PC-3 (cell line): ENCODE data around the gene COQ8A. TPM values are rescaled to one million over a fixed set of nuclear protein-coding genes. Genes with fewer than 3 reads are reported as not detected.

Experiments
- ATAC-seq: fragments of 200-7000 bp; cut with Tn5 transposase; 2 replicates; pipeline ENCODE4 v1.9.1; 2020; ENCODE audit warnings: mild to moderate bottlenecking, moderate library complexity
- BruUV-seq: library from RNA; stranded (reverse); fragments of 400-500 nt; replicated peaks from 2 replicates; lab custom pipeline; 2021; lab: Mats Ljungman, UMichigan
- CTCF ChIA-PET: fragments of 300-600 bp; sonication (Branson Sonifier 250); formaldehyde crosslinking; loops from one replicate; lab custom pipeline; 2022; ENCODE audit warnings: antibody characterized with exemption; lab: Charles Lee
- POLR2A ChIA-PET: fragments of 300-600 bp; sonication (Branson Sonifier 250); formaldehyde crosslinking; loops from one replicate; lab custom pipeline; 2022; ENCODE audit warnings: antibody characterized with exemption; ENCODE audit not compliant: unreplicated experiment; lab: Charles Lee
- DNase-seq: peaks from one replicate; pipeline ENCODE4 v3.0.0-alpha.2; 2015
- H2AFZ ChIP-seq: fragments of 300-600 bp; sonication (generic); 2 replicates; pipeline ENCODE4 v1.6.0; 2016; ENCODE audit warnings: antibody characterized with exemption, low read length
- H3F3A ChIP-seq: fragments of 300-600 bp; sonication (generic); one replicate; pipeline ENCODE4 v1.6.0; 2017; ENCODE audit warnings: antibody characterized with exemption, low read length, control low read depth, mild to moderate bottlenecking; ENCODE audit not compliant: unreplicated experiment
- H3K27ac ChIP-seq: fragments of 300-600 bp; sonication (generic); 2 replicates; pipeline ENCODE4 v1.5.1; 2016; ENCODE audit warnings: mild to moderate bottlenecking, low read length
- H3K27me3 ChIP-seq: fragments of 300-600 bp; sonication (generic); 2 replicates; pipeline ENCODE4 v1.6.1; 2016; ENCODE audit warnings: low read length, mixed read lengths
- H3K36me3 ChIP-seq: fragments of 300-600 bp; sonication (generic); 2 replicates; pipeline ENCODE4 v1.6.1; 2016; ENCODE audit warnings: low read depth, mixed run types, low read length, mixed read lengths
- H3K4me1 ChIP-seq: fragments of 300-600 bp; sonication (generic); 2 replicates; pipeline ENCODE4 v1.5.1; 2016; ENCODE audit warnings: low read length; ENCODE audit not compliant: insufficient read depth
- H3K4me2 ChIP-seq: fragments of 300-600 bp; sonication (generic); 2 replicates; pipeline ENCODE4 v1.6.0; 2016; ENCODE audit warnings: low read length
- H3K4me3 ChIP-seq: fragments of 300-600 bp; sonication (generic); 2 replicates; pipeline ENCODE4 v1.5.1; 2016; ENCODE audit warnings: mild to moderate bottlenecking, low read length, mixed read lengths
- H3K79me2 ChIP-seq: fragments of 300-600 bp; sonication (generic); 2 replicates; pipeline ENCODE4 v1.6.1; 2017; ENCODE audit warnings: low read length, mixed read lengths
- H3K9ac ChIP-seq: fragments of 300-600 bp; sonication (generic); 2 replicates; pipeline ENCODE4 v1.6.0; 2016; ENCODE audit warnings: mild to moderate bottlenecking, low read length
- H3K9me2 ChIP-seq: fragments of 300-600 bp; sonication (generic); replicated peaks from 2 replicates; pipeline ENCODE4 v1.6.1; 2016; ENCODE audit warnings: mixed run types, low read length, mixed read lengths
- H3K9me3 ChIP-seq: fragments of 300-600 bp; sonication (generic); 2 replicates; pipeline ENCODE4 v1.6.1; 2016; ENCODE audit warnings: low read length, mixed read lengths
- H4K20me1 ChIP-seq: fragments of 300-600 bp; sonication (generic); 2 replicates; pipeline ENCODE4 v1.6.1; 2016; ENCODE audit warnings: low read length, mixed read lengths
- EZH2 ChIP-seq: fragments of 300-600 bp; sonication (generic); IDR thresholded peaks from one replicate; pipeline ENCODE4 v1.6.1; 2017; ENCODE audit warnings: antibody characterized with exemption, mild to moderate bottlenecking, low read length; ENCODE audit not compliant: unreplicated experiment
- EZH2phosphoT487 ChIP-seq: fragments of 300-600 bp; sonication (generic); IDR thresholded peaks from 2 replicates; pipeline ENCODE4 v1.6.1; 2018; ENCODE audit warnings: mild to moderate bottlenecking, antibody characterized with exemption, low read length, borderline replicate concordance
- intact Hi-C: fragments of 100-400 bp; cut with micrococcal nuclease; formaldehyde crosslinking; loops from 2 replicates; pipeline ENCODE4 v1.9.0; 2023
- total RNA-seq: library from RNA; depleted of rRNA; stranded (reverse); fragments of >200 nt; gene quantifications from 2 replicates; pipeline ENCODE4 v1.2.3, GENCODE V29; 2014
- TF ChIP-seq, protein P1 (sequence below): fragments of 300-600 bp; sonication (generic); conservative IDR thresholded peaks from 2 replicates; pipeline ENCODE4 v1.5.1; 2017; ENCODE audit warnings: antibody characterized with exemption, low read depth, mild to moderate bottlenecking, low read length

Gene COQ8A
- total RNA-seq, 1 experiment from 2014 or later, result 67.0 TPM

DNA sequence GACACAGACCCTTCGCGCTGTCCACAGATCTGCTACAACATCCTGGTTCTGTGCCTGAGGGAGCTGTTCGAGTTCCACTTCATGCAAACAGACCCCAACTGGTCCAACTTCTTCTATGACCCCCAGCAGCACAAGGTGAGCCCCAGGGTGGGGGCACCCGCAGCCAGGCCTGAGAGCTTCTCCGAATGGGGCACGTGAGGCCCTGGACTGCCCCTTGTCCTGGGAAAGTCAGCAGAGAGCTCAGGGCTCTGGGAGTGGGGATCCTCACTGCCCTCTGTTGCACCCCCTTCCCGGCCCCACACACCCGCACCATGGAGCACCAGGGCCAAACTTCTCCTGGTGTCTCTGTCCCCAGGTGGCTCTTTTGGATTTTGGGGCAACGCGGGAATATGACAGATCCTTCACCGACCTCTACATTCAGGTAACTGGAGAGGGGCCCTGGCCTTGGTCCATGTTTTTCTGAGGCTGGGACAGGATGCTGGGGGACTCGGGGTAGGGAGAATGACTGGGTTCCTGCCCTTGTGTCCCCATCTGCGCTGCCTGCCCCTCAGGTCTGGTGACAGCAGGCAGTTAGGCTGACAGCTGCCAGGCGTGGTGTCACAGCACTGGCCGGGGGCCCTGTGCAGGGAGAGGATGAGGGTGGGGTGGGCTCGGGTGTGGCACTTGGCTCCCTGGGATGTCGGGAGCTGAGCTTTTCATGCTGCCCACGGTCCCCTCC is 44.6 kb downstream of the COQ8A start:
- no peak overlapping the region for H3K4me2 ChIP-seq
- no peak overlapping the region for H3K4me3 ChIP-seq
- TF ChIP-seq EZH2phosphoT487 (no peak), EZH2 (no peak)
- TF ChIP-seq, protein P1, sequence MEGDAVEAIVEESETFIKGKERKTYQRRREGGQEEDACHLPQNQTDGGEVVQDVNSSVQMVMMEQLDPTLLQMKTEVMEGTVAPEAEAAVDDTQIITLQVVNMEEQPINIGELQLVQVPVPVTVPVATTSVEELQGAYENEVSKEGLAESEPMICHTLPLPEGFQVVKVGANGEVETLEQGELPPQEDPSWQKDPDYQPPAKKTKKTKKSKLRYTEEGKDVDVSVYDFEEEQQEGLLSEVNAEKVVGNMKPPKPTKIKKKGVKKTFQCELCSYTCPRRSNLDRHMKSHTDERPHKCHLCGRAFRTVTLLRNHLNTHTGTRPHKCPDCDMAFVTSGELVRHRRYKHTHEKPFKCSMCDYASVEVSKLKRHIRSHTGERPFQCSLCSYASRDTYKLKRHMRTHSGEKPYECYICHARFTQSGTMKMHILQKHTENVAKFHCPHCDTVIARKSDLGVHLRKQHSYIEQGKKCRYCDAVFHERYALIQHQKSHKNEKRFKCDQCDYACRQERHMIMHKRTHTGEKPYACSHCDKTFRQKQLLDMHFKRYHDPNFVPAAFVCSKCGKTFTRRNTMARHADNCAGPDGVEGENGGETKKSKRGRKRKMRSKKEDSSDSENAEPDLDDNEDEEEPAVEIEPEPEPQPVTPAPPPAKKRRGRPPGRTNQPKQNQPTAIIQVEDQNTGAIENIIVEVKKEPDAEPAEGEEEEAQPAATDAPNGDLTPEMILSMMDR, result no peak
- no peak overlapping the region for H2AFZ ChIP-seq
- H3K9me3 ChIP-seq, result no peaks in the 10 kb centered on the region
- intact Hi-C loops, result no loop called here
- H3F3A ChIP-seq, result no peaks in the 10 kb centered on the region
- no peak overlapping the region for H3K9ac ChIP-seq
- peaks cover 18% of the 10 kb centered on the region for H3K36me3 ChIP-seq
- H3K27me3 ChIP-seq, result no peaks in the 10 kb centered on the region
- H3K79me2 ChIP-seq, result no peaks in the 10 kb centered on the region
- no peak for ATAC-seq
- peaks cover 12% of the 10 kb centered on the region for H3K4me1 ChIP-seq
- no TSS peak for BruUV-seq
- H3K27ac ChIP-seq, result no peak overlapping the region
- H4K20me1 ChIP-seq, result no peaks in the 10 kb centered on the region
- H3K9me2 ChIP-seq, result no peaks in the 10 kb centered on the region
- DNase-seq, result no peak
- CTCF ChIA-PET, result no interaction called here
- POLR2A ChIA-PET, result no interaction called here

DNA sequence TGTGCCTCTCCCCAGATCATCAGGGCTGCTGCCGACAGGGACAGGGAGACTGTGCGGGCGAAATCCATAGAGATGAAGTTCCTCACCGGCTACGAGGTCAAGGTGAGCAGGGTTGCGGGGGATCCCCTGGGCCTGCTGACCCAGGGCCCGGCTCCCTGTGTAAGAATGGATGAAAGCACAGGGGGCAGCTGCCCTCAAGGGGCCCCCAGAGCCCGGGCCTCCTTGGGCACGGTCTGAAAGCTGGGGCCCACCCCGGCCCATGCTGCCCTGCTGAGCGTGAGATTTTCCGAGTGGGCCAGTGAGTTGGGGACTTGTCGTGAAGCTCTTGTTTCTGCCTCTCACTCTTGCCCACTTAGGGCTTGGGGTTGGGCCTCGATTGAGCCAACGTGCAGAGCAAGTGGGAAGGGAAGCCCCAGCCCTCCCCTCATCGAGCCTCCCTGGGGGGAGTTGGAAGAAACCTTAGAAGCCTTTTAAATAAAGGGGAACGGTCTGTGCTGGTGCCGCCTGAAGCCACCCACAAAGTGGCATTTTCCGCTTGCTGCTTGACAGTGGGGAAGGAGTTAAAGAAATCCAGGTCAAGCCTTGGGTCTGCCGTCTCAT is 45.2 kb downstream of the COQ8A start:
- no peak overlapping the region for H3K4me3 ChIP-seq
- TF ChIP-seq EZH2, result no peak
- TF ChIP-seq, protein P1, result no peak
- TF ChIP-seq EZH2phosphoT487, result no peak
- intact Hi-C loops, result no loop called here
- no peak overlapping the region for H2AFZ ChIP-seq
- no peaks in the 10 kb centered on the region for H4K20me1 ChIP-seq
- no peaks in the 10 kb centered on the region for H3K9me2 ChIP-seq
- CTCF ChIA-PET, result no interaction called here
- no peaks in the 10 kb centered on the region for H3K9me3 ChIP-seq
- H3K4me1 ChIP-seq, result peaks cover 12% of the 10 kb centered on the region
- peaks cover 18% of the 10 kb centered on the region for H3K36me3 ChIP-seq
- no peaks in the 10 kb centered on the region for H3F3A ChIP-seq
- DNase-seq (no peak), ATAC-seq (no peak)
- no peaks in the 10 kb centered on the region for H3K27me3 ChIP-seq
- POLR2A ChIA-PET, result no interaction called here
- H3K79me2 ChIP-seq, result no peaks in the 10 kb centered on the region
- BruUV-seq, result no TSS peak
- H3K9ac ChIP-seq, result no peak overlapping the region
- no peak overlapping the region for H3K27ac ChIP-seq
- no peak overlapping the region for H3K4me2 ChIP-seq

DNA sequence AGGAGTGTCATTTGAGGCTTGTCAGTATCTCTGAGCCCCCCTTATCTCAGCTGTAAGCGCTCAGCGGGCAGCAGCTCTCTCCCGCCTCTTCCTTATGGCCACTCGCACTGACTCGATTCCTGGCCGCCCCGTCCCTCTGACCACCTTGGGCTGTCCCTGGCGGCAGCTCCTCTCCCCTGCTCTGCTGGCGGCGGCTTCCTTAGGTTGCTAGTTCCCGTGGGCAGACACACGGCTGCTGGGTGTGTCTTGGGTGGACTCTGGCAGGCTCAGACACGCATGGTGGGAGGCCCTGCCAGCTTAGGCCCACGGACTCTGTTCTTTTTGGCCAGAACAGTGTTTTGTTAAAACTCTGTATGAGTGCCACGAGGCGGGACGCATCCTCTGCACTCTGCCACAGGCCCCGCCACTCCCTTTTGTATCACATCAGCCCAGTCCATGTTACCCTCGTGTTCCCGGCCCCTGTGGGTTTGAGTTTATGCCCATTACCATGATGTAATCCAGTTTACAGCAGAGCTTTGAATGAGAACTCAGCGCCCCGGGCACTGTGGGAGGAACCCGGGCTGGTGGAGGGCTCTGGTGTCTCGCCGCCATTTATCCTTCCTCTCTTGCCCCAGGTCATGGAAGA is 45.9 kb downstream of the COQ8A start:
- Histone ChIP-seq H3K9ac (no peak overlapping the region), H4K20me1 (no peaks in the 10 kb centered on the region), H3K36me3 (peaks cover 18% of the 10 kb centered on the region), H3K27ac (no peak overlapping the region), H3K4me3 (no peak overlapping the region), H3K79me2 (no peaks in the 10 kb centered on the region), H3F3A (no peaks in the 10 kb centered on the region), H3K9me3 (no peaks in the 10 kb centered on the region), H3K4me1 (peaks cover 12% of the 10 kb centered on the region), H3K9me2 (no peaks in the 10 kb centered on the region), H2AFZ (no peak overlapping the region), H3K4me2 (no peak overlapping the region), H3K27me3 (no peaks in the 10 kb centered on the region)
- no peak for TF ChIP-seq EZH2phosphoT487
- TF ChIP-seq EZH2, result no peak
- TF ChIP-seq, protein P1, result no peak
- ChIA-PET POLR2A (no interaction called here), CTCF (no interaction called here)
- ATAC-seq (no peak), DNase-seq (no peak)
- no TSS peak for BruUV-seq
- intact Hi-C loops, result no loop called here
